HG03025 (cell line): ENCODE measurements around the gene EPS8.

Experiments used
- ATAC-seq: cut with Tn5 transposase; IDR thresholded peaks from one replicate; pipeline ENCODE4 v1.9.1; 2021; ENCODE audit warnings: mild to moderate bottlenecking, moderate library complexity; ENCODE audit not compliant: unreplicated experiment, low FRiP score

EPS8 gene

GRCh38 chr12:15789220-15790171, at the start of gene EPS8:
TSS of gene EPS8 (minus strand) at chr12:15789388. CDS start at chr12:15682951, 106,437 bp downstream.
- ATAC-seq, result peak; percentile 85

- ATAC-seq, result no peak
Observed at GRCh38 chr12:15837141-15837790, 48.1 kb upstream of the EPS8 start.

DNA sequence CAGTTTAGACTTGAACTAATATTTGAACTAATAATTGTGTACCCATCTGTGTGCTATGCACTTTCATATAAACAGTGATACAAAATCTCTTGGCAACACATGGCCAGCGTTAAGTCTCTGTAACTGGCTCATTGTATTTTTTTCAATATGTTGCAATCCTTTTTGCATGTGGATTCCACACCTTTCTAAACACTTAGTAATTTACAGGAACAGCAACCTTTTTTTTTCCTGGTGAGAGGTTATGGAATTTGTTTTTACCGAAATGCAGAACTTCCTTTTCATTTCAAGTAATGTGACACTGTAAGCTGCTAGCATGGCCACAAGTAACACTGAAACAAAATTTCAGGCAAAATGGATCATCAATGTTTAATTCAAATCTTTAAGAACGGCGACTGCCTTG, 45.4 kb upstream of the EPS8 start:
- ATAC-seq, result no peak

GRCh38 chr12:15831315-15831978, 42.3 kb upstream of the EPS8 start:
- ATAC-seq, result no peak

DNA sequence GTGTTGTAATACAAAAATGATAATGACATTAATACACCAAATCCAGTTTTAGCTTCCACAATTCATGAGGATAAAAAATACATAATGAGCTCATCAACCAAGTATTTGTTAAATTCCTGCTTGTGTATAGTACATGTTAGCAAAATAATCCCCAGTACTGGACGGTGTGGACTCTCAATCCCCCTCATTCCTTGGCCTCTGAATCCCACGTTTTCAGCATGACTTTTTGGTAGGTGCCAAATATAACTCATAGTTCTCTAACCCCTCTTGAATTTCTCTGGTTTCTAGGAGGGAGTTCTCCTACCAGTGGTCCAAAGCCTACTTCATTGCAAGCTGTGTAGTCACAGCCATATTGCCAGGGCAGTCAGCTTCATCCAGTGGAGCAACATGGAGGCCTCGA, 41.4 kb upstream of the EPS8 start:
- no peak for ATAC-seq

DNA sequence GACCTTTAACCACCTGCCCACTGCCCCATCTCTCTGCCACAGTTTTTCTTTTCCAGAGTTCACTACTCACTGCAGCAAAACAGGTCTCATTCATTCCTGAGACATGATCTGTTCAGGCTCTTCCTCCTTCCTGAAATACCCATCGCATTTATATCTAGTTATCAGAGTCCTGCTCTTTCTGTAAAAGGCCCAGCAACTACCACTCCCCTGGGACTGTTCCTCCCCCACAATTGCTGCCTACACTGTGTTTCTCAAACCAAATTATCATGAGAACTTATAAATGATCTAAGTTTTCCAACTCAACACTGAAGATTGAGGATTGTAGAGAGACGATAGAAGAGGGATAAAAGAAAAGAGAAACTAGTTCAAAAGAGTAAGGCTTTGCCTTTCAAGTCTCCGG, 40.8 kb upstream of the EPS8 start:
- ATAC-seq, result no peak

DNA sequence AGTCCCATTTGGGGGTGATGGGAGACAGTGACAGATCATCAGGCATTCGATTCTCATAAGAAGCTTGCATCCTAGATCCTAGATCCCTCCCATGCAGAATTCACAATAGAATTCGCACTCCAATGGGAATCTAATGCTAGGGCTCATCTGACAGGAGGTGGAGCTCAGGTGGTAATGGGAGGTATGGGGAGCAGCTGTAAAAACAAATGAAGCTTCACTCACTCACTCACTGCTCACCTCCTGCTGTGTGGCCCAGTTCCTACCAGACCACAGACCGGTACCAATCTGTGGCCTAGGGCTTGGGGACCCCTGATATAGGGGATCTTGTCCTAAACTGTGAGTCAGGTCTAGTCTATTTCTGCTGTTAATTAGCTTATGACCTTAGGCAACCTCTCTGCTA, 40.1 kb upstream of the EPS8 start:
- no peak for ATAC-seq

DNA sequence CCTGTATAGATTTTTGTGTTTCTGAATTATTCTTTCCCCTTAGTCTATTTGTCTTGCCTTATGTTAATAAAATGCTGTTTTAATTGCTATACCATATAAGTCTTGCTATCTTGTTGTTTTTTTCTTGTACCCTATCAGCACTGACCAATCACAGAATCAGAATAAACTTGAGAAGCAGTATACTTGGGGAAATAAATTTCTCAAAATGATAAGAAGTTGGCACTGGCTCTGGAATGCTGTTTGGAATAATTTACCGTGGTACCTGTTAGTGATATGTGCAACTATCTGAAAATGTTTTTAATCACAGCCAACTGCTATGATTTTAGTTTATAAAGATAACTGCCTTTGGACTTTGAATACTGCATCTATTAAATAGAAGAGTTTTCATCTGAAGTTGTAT, 37.9 kb upstream of the EPS8 start:
- ATAC-seq, result no peak

- ATAC-seq, result no peak
Observed at GRCh38 chr12:15824516-15824915, 35.3 kb upstream of the EPS8 start.

DNA sequence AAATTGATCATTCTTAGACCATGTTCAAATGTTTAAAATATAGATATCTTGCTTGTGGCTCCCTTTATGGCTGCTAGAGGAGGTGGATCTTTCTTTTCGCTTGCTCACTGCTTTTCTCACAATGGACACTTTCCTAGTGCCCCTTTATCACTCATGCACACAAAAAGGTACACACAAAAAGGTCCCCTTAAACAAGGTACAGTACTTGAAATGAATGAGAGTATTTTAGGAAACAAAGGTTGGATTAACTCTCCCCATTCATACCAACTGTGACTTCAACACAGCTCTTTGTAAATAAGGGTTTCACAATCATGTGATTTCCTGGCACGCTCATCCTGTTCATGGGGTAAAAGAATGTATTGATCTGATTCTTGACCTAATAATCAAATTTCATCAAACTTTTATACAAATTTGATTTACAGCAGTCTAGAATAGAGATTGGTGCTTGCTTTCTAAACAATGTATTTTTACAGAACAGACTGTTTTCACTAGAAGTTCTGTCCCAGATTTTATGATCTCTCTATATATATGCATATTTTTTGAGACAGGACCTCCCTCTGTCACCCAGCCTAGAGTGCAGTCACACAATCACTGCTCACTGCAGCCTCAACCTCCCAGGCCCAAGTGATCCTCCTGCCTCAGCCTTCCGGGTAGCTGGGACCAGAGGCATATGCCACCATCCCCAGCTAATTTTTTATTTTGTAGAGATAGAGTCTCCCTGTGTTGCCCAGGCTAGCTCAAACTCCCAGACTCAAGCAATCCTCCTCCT, 34.4 kb upstream of the EPS8 start:
- no peak for ATAC-seq

DNA sequence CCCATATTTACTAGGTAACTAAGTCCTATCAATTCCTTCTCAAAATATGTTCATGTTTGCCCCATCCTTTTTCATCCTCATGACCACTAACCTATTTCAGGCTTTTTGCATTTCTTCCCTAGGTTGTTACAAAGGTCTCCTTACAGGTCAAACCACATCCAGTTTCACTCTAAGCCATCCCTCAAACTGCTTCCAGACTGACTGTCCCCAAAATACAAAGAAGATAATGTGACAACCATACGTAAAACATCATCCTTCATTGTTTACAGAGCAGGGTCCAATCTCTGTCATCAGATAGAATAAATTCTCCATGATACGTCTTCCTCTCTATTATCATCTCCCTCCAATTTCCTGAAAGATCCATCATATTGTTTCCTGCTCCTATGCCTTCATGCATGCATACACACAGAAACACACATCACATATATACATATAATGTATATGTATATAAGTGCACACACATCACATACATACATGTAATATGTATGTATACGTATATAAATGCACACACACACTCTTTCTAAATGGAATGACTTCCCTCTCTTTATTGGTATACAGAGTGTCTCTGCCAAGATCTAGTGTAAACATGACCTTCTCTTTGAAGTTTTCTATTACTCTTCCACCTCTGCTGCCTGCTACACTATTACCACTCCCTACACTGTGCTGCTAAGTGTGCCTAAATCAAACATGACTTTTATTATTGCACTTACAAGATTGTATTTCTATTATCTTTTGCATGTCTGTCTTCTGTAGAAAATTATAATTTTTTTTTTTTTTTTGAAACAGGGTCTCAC, 30.7 kb upstream of the EPS8 start:
- no peak for ATAC-seq

- ATAC-seq, result no peak
Observed at GRCh38 chr12:15818418-15818817, 29.2 kb upstream of the EPS8 start.

DNA sequence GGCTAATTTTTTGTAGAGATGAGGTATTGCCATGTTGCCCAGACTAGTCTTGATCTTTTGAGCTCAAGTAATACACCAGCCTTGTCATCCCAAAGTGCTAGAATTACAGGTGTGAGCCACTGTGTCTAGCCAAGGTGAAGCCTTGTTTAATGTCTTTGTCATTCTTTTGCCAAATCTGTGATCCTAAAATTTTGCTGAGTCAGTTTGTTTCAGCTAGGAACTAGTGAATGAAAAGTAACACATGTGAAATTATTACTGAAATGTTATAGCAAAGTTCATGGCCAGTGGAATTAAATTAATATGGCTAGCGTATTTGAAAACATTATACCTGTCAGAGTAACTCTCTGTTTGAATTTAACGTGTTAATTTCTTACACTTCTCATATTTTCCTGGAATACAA, 26.5 kb upstream of the EPS8 start:
- no peak for ATAC-seq

DNA sequence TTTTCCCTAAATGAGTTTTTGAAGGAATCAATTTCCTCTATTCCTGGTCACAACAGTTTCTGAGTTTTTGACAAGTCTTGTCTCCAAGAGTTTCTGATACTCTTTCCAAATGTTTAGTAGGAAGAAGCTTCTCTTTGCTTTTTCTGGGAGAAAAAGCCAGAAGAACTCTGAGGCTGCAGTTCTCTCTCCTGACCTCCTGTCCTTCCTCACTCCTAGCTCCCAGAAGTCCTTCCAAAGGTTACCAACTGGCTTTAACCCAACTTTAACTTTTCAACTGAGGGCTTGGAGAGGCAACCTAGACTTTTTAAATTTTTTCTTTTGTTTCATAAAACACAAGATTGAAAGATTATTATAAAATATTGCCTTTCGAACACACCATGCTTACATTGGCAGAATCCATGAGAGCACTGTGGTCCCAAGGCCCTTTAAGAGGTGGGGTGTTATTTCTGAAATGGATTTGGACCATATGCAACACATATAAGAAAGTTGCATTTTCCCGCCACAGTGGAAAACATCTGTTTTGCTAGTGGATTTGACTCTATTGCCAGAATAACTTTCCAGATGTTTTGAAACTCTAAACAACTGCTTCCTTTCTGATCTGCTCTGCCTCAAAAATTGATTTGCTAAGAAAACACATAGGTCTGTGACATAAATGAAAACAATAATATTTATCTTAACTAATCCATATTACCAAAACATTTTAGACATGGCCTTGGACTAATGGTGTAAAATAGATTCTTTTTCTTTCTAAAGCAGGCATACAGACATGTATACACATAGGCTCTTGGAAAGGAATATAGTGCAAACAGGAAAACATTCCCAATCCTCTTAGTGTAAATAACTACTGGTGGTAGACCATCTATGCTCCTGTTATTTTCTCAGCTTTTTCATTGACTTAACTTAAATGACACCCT, 22.3 kb upstream of the EPS8 start:
- ATAC-seq, result no peak

GRCh38 chr12:15808652-15809051, 19.5 kb upstream of the EPS8 start:
- ATAC-seq, result no peak

- no peak for ATAC-seq
Observed at GRCh38 chr12:15808250-15808649, 19.1 kb upstream of the EPS8 start.

- no peak for ATAC-seq
Observed at GRCh38 chr12:15806826-15807225, 17.6 kb upstream of the EPS8 start.

- no peak for ATAC-seq
Observed at GRCh38 chr12:15801770-15802744, 12.9 kb upstream of the EPS8 start.
